HepG2 (cell line): ENCODE measurements around the gene KTN1.

ENCODE experiments used
- CTCF ChIP-seq: sonication (generic); formaldehyde crosslinking; IDR thresholded peaks from 2 replicates; pipeline ENCODE4 v1.5.0; 2020; ENCODE audit warnings: mild to moderate bottlenecking, missing genetic modification reagents, moderate library complexity
- HNRNPK ChIP-seq: fragments of 200-400 bp; formaldehyde crosslinking; IDR thresholded peaks from 2 replicates; pipeline ENCODE4 v1.6.1; 2018; ENCODE audit warnings: low read length, low read depth, moderate library complexity, mild to moderate bottlenecking; ENCODE audit not compliant: poor library complexity, severe bottlenecking
- HOXA7 ChIP-seq: sonication (generic); formaldehyde crosslinking; IDR thresholded peaks from 2 replicates; pipeline ENCODE4 v1.8.1; 2022; ENCODE audit warnings: mild to moderate bottlenecking, missing genetic modification reagents, moderate library complexity
- MEIS2 ChIP-seq: sonication (generic); formaldehyde crosslinking; IDR thresholded peaks from 2 replicates; pipeline ENCODE4 v1.9.0; 2021; ENCODE audit warnings: mild to moderate bottlenecking, missing genetic modification reagents
- NFIB ChIP-seq: sonication (generic); formaldehyde crosslinking; IDR thresholded peaks from 2 replicates; pipeline ENCODE4 v1.9.0; 2021; ENCODE audit warnings: missing genetic modification reagents, mild to moderate bottlenecking, borderline replicate concordance
- UBTF ChIP-seq: sonication (generic); formaldehyde crosslinking; IDR thresholded peaks from 2 replicates; pipeline ENCODE4 v1.4.0; 2020; ENCODE audit warnings: mild to moderate bottlenecking, missing genetic modification reagents

GRCh38 chr14:55650992-55651391, 71.0 kb downstream of the KTN1 start:
- TF ChIP-seq CTCF (CRISPR knock-in tag) (no peak), HOXA7 (CRISPR knock-in tag) (no peak), NFIB (CRISPR knock-in tag) (no peak), MEIS2 (CRISPR knock-in tag) (no peak), UBTF (CRISPR knock-in tag) (no peak), HNRNPK (no peak)
